Mesendoderm (in vitro differentiated cells): ENCODE measurements around the gene TFR2.

Experiments used
- DNase-seq: peaks from one replicate; pipeline ENCODE4 v3.0.0; 2013
- H2AK5ac ChIP-seq: 2 replicates; pipeline ENCODE4 v1.6.1; 2013; ENCODE audit warnings: low read length, inconsistent platforms
- H2BK120ac ChIP-seq: 2 replicates; pipeline ENCODE4 v1.6.1; 2013; ENCODE audit warnings: low read depth, mild to moderate bottlenecking, low read length, moderate library complexity, mixed read lengths
- H2BK15ac ChIP-seq: replicated peaks from 2 replicates; pipeline ENCODE4 v1.6.1; 2013; ENCODE audit warnings: low read depth, mild to moderate bottlenecking, moderate library complexity
- H2BK5ac ChIP-seq: 2 replicates; pipeline ENCODE4 v1.6.1; 2013; ENCODE audit warnings: low read length, inconsistent platforms
- H3K18ac ChIP-seq: 2 replicates; pipeline ENCODE4 v1.6.1; 2013; ENCODE audit warnings: mild to moderate bottlenecking, low read length, mixed read lengths
- H3K23ac ChIP-seq: one replicate; pipeline ENCODE4 v1.6.1; 2013; ENCODE audit warnings: low read length
- H3K27ac ChIP-seq: 2 replicates; pipeline ENCODE4 v1.5.1; 2013; ENCODE audit warnings: low read depth, mild to moderate bottlenecking, inconsistent platforms, low read length, moderate library complexity
- H3K27me3 ChIP-seq: 2 replicates; pipeline ENCODE4 v1.6.1; 2013; ENCODE audit warnings: low read length, control low read depth, mild to moderate bottlenecking, inconsistent platforms; ENCODE audit not compliant: insufficient read depth, poor library complexity
- H3K36me3 ChIP-seq: 2 replicates; pipeline ENCODE4 v1.6.1; 2013; ENCODE audit warnings: low read length, inconsistent platforms; ENCODE audit not compliant: control insufficient read depth, insufficient read depth
- H3K4ac ChIP-seq: one replicate; pipeline ENCODE4 v1.6.1; 2013; ENCODE audit warnings: low read depth, mild to moderate bottlenecking, low read length, moderate library complexity
- H3K4me1 ChIP-seq: 2 replicates; pipeline ENCODE4 v1.6.1; 2013; ENCODE audit warnings: low read depth, low read length, inconsistent platforms; ENCODE audit not compliant: control insufficient read depth
- H3K4me2 ChIP-seq: 2 replicates; pipeline ENCODE4 v1.6.1; 2013; ENCODE audit warnings: low read length
- H3K4me3 ChIP-seq: 2 replicates; pipeline ENCODE4 v1.5.1; 2013; ENCODE audit warnings: mild to moderate bottlenecking, low read length
- H3K56ac ChIP-seq: one replicate; pipeline ENCODE4 v1.6.1; 2013; ENCODE audit warnings: low read length
- H3K79me1 ChIP-seq: 2 replicates; pipeline ENCODE4 v1.6.1; 2013; ENCODE audit warnings: low read length, inconsistent platforms
- H3K79me2 ChIP-seq: 2 replicates; pipeline ENCODE4 v1.6.1; 2013; ENCODE audit warnings: mild to moderate bottlenecking, low read length; ENCODE audit not compliant: control insufficient read depth, insufficient read depth
- H3K9ac ChIP-seq: 2 replicates; pipeline ENCODE4 v1.6.1; 2013; ENCODE audit warnings: low read length, inconsistent platforms
- H4K5ac ChIP-seq: one replicate; pipeline ENCODE4 v1.6.1; 2013; ENCODE audit warnings: low read length
- H4K8ac ChIP-seq: one replicate; pipeline ENCODE4 v1.6.1; 2013; ENCODE audit warnings: low read depth, mild to moderate bottlenecking, control low read depth, low read length, moderate library complexity
- WGBS: extraction: QIAGEN DNeasy Blood & Tissue Kit; methylation state at CpG from one replicate; pipeline ENCODE4 v1.1.7; 2013; ENCODE audit warnings: low lambda C conversion rate, missing lambda C conversion rate; ENCODE audit not compliant: insufficient coverage; ENCODE audit errors: extremely low coverage; 5-methylcytosine and 5-hydroxymethylcytosine counted together

The TFR2 gene

DNA sequence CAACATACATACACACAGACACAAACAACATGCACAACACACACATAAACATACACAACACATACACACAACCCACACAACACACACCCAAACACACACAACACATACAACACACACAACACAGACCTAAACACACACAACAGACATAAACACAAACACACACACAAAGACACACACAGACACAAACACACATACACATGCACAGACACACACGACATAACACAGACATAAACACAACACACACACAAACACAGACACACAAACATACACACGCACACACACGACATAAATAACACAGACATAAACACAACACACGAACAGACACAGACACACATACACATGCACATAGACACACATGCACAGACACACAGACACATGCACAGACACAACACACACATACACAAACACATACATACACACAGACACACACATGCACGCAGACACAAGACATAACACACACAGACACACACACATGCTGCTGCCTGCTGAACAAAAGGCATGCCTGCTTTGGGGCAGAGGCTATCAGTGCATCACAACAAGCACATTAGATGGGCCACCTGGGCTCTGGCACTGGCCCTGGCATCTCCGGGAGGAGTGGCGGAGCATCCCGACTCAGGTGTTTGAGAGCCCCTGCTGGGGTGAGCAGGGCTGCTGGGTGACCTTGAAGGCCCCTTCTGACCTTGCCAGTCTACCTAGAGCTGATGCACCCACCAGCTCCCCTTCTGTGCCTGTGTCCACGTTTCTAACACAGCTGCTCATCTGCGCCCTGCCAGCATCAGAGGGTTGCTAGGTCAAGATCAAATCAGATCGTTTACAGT, 60.7 kb downstream of the TFR2 start:
- peaks cover 10% of the 10 kb centered on the region for H3K36me3 ChIP-seq

DNA sequence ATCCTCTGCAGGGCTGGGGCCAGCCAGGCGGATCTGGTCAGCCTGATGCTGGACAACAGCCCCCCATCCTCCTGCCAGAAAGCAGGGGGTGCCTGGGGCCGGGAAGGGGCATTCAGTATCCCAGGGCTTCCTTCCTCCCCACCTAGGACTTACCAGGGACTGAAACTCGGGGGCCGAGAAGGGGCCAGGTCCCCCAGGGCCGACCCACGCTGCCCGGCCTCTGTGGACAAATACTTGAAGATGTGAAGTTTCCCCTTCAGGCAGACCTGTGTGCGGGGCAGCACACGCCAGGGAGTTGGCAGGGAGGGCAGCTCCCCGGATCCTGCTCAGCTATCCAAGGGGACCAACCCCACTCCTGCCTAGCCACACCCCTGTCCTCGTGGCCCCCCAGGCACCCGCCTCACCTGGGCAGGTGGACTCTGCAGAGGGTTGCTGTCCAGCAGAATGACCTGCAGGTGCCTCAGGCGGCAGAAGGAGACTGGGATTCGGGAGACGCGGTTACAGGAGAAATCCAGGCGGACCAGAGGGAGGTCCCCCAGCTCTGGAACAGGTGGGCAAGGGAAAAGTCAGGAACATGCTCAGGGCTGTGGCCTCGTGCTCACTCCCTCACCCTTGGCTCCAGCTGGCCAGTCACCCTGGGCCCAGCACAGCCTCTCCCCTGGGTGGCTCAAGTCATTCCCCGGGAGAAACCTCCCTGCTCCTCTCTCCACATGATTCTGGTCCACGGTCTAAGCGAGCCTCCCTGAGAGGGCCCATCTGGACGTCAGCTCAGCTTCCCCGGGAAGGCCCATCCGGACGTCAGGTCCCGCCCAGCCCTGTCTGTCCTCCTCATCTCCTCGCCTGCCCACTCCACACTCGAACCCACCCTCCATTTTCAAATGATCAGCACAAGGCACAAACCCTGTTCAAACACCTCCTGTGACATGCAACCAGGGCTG, 62.8 kb downstream of the TFR2 start:
- no peak overlapping the region for H4K8ac ChIP-seq
- no peaks in the 10 kb centered on the region for H3K27me3 ChIP-seq
- H3K79me2 ChIP-seq, result no peaks in the 10 kb centered on the region
- H3K36me3 ChIP-seq, result peaks cover 10% of the 10 kb centered on the region
- no peak overlapping the region for H3K4me2 ChIP-seq
- no CpG with 5 or more reads among the region's 28 CpGs for WGBS
- peaks cover 2% of the 10 kb centered on the region for H3K79me1 ChIP-seq
- H3K4me3 ChIP-seq, result no peak overlapping the region
- no peak overlapping the region for H4K5ac ChIP-seq
- H2BK5ac ChIP-seq, result no peak overlapping the region
- H3K56ac ChIP-seq, result no peak overlapping the region
- no peaks in the 10 kb centered on the region for H3K4me1 ChIP-seq
- no peak for DNase-seq
- no peak overlapping the region for H3K4ac ChIP-seq
- H3K9ac ChIP-seq, result no peak overlapping the region
- H3K27ac ChIP-seq, result no peak overlapping the region
- no peak overlapping the region for H2AK5ac ChIP-seq
- H3K18ac ChIP-seq, result no peak overlapping the region
- no peak overlapping the region for H2BK120ac ChIP-seq
- no peak overlapping the region for H3K23ac ChIP-seq
- no peak overlapping the region for H2BK15ac ChIP-seq

More for the DNA sequence above, 60.7 kb downstream of the TFR2 start:
- H3K79me1 ChIP-seq, result peaks cover 10% of the 10 kb centered on the region
- no peak overlapping the region for H2BK15ac ChIP-seq
- no peak overlapping the region for H3K9ac ChIP-seq
- no peak overlapping the region for H3K4ac ChIP-seq
- WGBS, result no CpG with 5 or more reads among the region's 11 CpGs
- no peak overlapping the region for H4K8ac ChIP-seq
- no peak overlapping the region for H2BK120ac ChIP-seq
- no peak overlapping the region for H3K4me2 ChIP-seq
- H3K56ac ChIP-seq, result no peak overlapping the region
- H3K23ac ChIP-seq, result no peak overlapping the region
- DNase-seq, result no peak
- no peak overlapping the region for H3K27ac ChIP-seq
- H3K4me1 ChIP-seq, result peaks cover 8% of the 10 kb centered on the region
- no peak overlapping the region for H4K5ac ChIP-seq
- no peak overlapping the region for H2BK5ac ChIP-seq
- no peak overlapping the region for H3K18ac ChIP-seq
- no peak overlapping the region for H3K4me3 ChIP-seq
- no peak overlapping the region for H2AK5ac ChIP-seq
- H3K27me3 ChIP-seq, result no peaks in the 10 kb centered on the region
- H3K79me2 ChIP-seq, result no peaks in the 10 kb centered on the region

DNA sequence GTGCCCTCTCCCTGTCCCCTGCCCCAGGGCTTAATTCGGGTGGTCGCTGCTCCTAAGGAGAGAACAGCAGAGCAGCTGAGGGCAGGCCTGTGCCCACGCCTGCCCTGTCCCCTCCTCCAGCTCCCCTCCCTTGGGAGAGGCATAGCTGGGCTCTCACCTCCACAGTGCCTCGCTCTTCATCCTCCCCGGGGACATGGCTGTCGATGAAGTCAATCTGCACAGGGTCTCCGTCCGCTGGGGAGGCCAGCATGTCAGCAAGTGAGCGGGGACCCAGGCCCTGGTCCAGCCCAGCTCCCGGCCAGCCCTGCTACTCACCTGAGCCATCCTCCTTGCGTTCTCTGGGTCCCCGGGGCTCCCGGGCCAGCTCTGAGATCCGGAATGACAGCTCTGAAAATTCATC, 63.8 kb downstream of the TFR2 start:
- Histone ChIP-seq H3K23ac (no peak overlapping the region), H3K79me2 (no peaks in the 10 kb centered on the region), H4K8ac (no peak overlapping the region), H2AK5ac (no peak overlapping the region), H3K4me3 (no peak overlapping the region), H2BK5ac (no peak overlapping the region), H2BK15ac (no peak overlapping the region), H3K18ac (no peak overlapping the region), H2BK120ac (no peak overlapping the region), H3K36me3 (peaks cover 10% of the 10 kb centered on the region), H3K27me3 (no peaks in the 10 kb centered on the region), H3K9ac (no peak overlapping the region), H3K79me1 (peaks cover 2% of the 10 kb centered on the region), H3K4me2 (no peak overlapping the region), H3K27ac (no peak overlapping the region), H3K4me1 (no peaks in the 10 kb centered on the region), H3K4ac (no peak overlapping the region), H4K5ac (no peak overlapping the region), H3K56ac (no peak overlapping the region)
- no CpG with 5 or more reads among the region's 14 CpGs for WGBS
- DNase-seq, result no peak

DNA sequence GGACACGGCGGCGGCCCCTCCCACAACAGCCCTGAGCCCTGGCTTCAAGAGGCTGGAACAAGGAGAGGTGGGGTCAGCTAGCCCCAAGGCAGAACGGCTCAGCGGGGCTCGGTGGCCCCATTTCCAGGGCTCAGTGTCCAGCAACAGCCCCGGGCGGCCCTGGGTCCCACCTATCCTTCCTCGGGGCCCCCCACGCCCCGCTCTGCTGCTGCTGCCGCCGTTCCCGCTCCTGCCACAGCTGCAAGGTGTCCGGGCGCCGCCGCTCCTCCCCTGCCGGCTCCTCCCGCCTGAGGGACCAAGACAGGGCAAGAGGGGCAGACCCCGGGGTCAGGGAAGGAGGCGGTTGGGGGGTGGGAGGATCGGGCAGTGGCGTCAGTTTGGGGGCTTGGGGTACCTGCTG, 64.2 kb downstream of the TFR2 start:
- no peak overlapping the region for H3K4ac ChIP-seq
- no peak for DNase-seq
- no peak overlapping the region for H2BK120ac ChIP-seq
- no peak overlapping the region for H2AK5ac ChIP-seq
- no peaks in the 10 kb centered on the region for H3K27me3 ChIP-seq
- no peak overlapping the region for H2BK15ac ChIP-seq
- WGBS, result no CpG with 5 or more reads among the region's 24 CpGs
- no peak overlapping the region for H3K56ac ChIP-seq
- peaks cover 10% of the 10 kb centered on the region for H3K36me3 ChIP-seq
- peaks cover 2% of the 10 kb centered on the region for H3K79me1 ChIP-seq
- no peak overlapping the region for H3K9ac ChIP-seq
- H2BK5ac ChIP-seq, result no peak overlapping the region
- no peak overlapping the region for H3K18ac ChIP-seq
- no peak overlapping the region for H4K8ac ChIP-seq
- H3K79me2 ChIP-seq, result no peaks in the 10 kb centered on the region
- no peak overlapping the region for H4K5ac ChIP-seq
- no peak overlapping the region for H3K23ac ChIP-seq
- H3K4me1 ChIP-seq, result no peaks in the 10 kb centered on the region
- no peak overlapping the region for H3K4me3 ChIP-seq
- H3K4me2 ChIP-seq, result no peak overlapping the region
- no peak overlapping the region for H3K27ac ChIP-seq

DNA sequence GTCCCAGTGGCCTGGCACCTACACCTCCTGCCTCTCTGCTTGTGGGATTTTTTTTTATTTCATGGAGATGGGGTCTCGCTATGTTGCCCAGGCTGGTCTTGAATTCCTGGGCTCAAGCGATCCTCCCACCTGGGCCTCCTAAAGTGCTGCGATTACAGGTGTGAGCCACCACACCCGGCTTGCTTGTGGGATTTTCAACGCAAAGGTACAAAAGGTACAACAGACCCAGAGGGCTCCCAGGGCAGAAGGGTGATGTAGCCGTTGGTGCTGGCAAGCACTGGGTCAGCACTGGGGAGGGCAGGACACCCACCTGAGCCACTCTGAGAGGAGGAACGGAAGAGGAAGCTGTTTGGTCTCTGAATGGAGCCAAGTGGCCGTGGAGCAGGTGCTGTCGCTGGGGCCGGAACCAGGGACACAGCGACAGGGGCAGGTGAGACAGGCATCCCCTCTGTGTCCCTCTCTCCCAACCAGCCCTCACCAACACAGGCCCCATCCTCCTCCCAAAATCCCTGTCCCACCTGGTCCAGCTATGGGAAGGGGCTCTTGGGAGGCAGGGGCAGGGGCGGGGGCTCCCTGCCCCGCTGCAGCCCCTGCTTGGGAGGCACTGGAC, 64.9 kb downstream of the TFR2 start:
- peaks cover 6% of the 10 kb centered on the region for H3K36me3 ChIP-seq
- no peak overlapping the region for H3K56ac ChIP-seq
- no peak overlapping the region for H2BK15ac ChIP-seq
- no peak for DNase-seq
- no peak overlapping the region for H2AK5ac ChIP-seq
- peaks cover 4% of the 10 kb centered on the region for H3K4me1 ChIP-seq
- no peak overlapping the region for H3K18ac ChIP-seq
- H3K79me1 ChIP-seq, result peaks cover 2% of the 10 kb centered on the region
- H4K8ac ChIP-seq, result no peak overlapping the region
- H3K23ac ChIP-seq, result no peak overlapping the region
- no peaks in the 10 kb centered on the region for H3K79me2 ChIP-seq
- no peak overlapping the region for H2BK5ac ChIP-seq
- no peak overlapping the region for H2BK120ac ChIP-seq
- H3K27ac ChIP-seq, result no peak overlapping the region
- H3K4me3 ChIP-seq, result no peak overlapping the region
- H4K5ac ChIP-seq, result no peak overlapping the region
- H3K4me2 ChIP-seq, result no peak overlapping the region
- no peak overlapping the region for H3K4ac ChIP-seq
- no peak overlapping the region for H3K9ac ChIP-seq
- no CpG with 5 or more reads among the region's 13 CpGs for WGBS
- H3K27me3 ChIP-seq, result no peaks in the 10 kb centered on the region
